Left cardiac atrium (tissue), 4 donors: ENCODE data around the gene SAMD9. TPM values are rescaled to one million over a fixed set of nuclear protein-coding genes. Genes with fewer than 3 reads are reported as not detected.

ENCODE experiments used
- ATAC-seq, 2 donors: fragments of 200-7000 bp; cut with Tn5 transposase; one replicate each; pipeline ENCODE4 v1.9.1; 2020; ENCODE audit warnings: mild to moderate bottlenecking in 2 of 2, moderate library complexity in 2 of 2
- DNase-seq: peaks from one replicate; pipeline ENCODE4 v3.0.0-alpha.2; 2020
- intact Hi-C, 2 donors: fragments of 100-400 bp; cut with DNase I; formaldehyde crosslinking; loops; one replicate each; pipeline versions ENCODE4 v1.14.1 to v1.15.1; 2022 to 2023
- total RNA-seq, 2 donors: library from RNA; stranded (reverse); fragmentation: NEBNext Ultra II Directional; extraction: Animal tissue kit (Norgen Biotek cat#: 25700); gene quantifications; one replicate each; pipeline ENCODE4 v1.2.1, GENCODE V29; 2021
- donor health status: DM: no; HTN: yes; CAD: no.
- donor health status: DM: no; HTN: yes; CAD: no; lungs with severe emphysema.
- donor health status: DM: yes; HTN: yes; CAD: no.
- donor health status: Dilated cardiomyopathy.

The SAMD9 gene
- total RNA-seq, 2 donors from 2014 or later: 4.1 to 5.5 TPM

DNA sequence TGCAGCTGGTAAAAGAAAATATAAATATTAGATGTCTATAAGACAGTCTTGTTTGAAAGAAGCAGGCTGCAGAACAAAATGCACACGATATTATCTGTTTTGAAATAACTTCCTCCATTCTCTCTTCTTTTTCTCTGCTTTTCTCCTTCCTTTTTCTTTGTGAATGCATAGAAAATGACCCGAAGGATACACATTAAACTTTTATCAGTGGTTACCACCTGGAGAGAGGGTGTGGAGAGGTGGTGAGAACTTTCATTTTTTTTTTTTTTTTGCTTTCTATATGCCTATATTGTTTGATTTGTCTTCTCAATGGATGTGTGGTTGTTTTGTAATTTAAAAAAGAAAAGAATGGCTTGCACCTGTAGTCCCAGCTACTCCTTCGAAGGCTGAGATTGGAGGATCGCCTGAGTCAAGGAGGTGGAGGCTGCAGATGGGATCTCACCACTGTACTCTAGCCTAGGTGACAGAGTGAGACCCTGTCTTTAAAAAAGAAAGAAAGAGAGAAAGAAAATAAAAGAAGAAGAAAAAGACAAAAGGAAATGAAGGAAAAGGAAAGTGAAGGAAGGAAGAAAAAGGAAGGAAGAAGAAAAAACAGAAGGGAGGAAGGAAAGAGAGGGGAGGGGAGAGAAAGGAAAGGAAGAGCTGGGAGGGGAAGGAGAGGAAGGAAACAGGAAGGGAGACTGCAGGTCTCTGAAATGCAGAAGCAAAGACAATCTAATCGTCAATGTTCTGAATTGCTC, 64.4 kb downstream of the SAMD9 start:
- ATAC-seq: no peak
- no peak for DNase-seq
- intact Hi-C loops: loop anchor here (10.0 kb wide), 2 partner anchors 209 to 219 kb away; partner anchors contain the start of gene CDK6 (in 1 of the 2)

DNA sequence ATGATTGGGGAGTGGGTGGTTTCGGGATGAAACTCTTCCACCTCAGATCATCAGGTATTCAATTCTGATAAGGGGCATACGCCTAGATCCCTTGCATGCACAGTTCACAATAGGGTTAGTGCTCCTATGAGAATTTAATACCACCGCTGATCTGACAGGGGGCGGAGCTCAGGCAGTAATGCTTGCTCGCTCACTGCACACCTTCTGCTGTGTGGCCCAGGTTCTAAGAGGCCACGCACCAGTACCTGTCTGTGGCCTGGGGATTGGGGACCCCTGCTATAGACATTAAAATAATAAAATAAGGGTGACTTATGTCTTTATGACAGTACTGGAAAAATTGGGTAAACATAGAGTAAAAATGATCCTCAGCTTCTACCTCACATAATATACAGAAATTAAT, 66.1 kb downstream of the SAMD9 start:
- intact Hi-C loops: loop anchor here (10.0 kb wide), 2 partner anchors 207 to 217 kb away; partner anchors contain the start of gene CDK6 (in 1 of the 2)

More for the DNA sequence above, 66.1 kb downstream of the SAMD9 start:
- DNase-seq: no peak
- no peak for ATAC-seq

Other genes starting within 250 kb of the SAMD9 start
- gene SAMD9L, start 30.4 kb upstream of the SAMD9 start, total RNA-seq: 1 to 10 TPM; 5.9 to 9.1 TPM
- not detected for gene HEPACAM2, start 108.5 kb upstream of the SAMD9 start, total RNA-seq
- 10 to 100 TPM; 15.2 to 18.1 TPM for gene VPS50, start 114.4 kb upstream of the SAMD9 start, total RNA-seq